OCI-LY3 (cell line): ENCODE results near the gene PHC3.

Experiments used
- H2AFZ ChIP-seq: fragments of 200-600, 300-600 bp; shearing (Covaris generic); 2 replicates; pipeline ENCODE4 v1.6.0; 2014; ENCODE audit warnings: antibody characterized with exemption, low read depth, low read length
- H3K27ac ChIP-seq: fragments of 200-600, 300-600 bp; sonication (generic); 2 replicates; pipeline ENCODE4 v1.5.1; 2014; ENCODE audit warnings: mild to moderate bottlenecking, low read length, moderate library complexity, mixed read lengths
- H3K27me3 ChIP-seq: fragments of 200-600, 300-600 bp; sonication (generic); 2 replicates; pipeline ENCODE4 v1.6.1; 2014; ENCODE audit warnings: low read depth, low read length, mixed read lengths
- H3K36me3 ChIP-seq: fragments of 200-600, 300-600 bp; sonication (generic); replicated peaks from 2 replicates; pipeline ENCODE3; 2014; ENCODE audit warnings: low read depth, low read length, mixed read lengths
- H3K4me1 ChIP-seq: fragments of 300-600, 200-600 bp; sonication (generic); 2 replicates; pipeline ENCODE4 v1.6.1; 2014; ENCODE audit warnings: low read length, mixed read lengths
- H3K4me2 ChIP-seq: fragments of 200-600, 300-600 bp; sonication (generic); 2 replicates; pipeline ENCODE4 v1.6.1; 2014; ENCODE audit warnings: low read length, mixed read lengths
- H3K4me3 ChIP-seq: fragments of 300-600, 200-600 bp; sonication (generic); 2 replicates; pipeline ENCODE4 v1.5.1; 2014; ENCODE audit warnings: antibody characterized with exemption, mild to moderate bottlenecking, low read length, moderate library complexity
- H3K79me2 ChIP-seq: fragments of 300-600, 200-600 bp; shearing (Covaris generic); 2 replicates; pipeline ENCODE4 v1.6.1; 2014; ENCODE audit warnings: mild to moderate bottlenecking, low read length, mixed read lengths
- H3K9ac ChIP-seq: fragments of 300-600, 200-600 bp; shearing (Covaris generic); 2 replicates; pipeline ENCODE4 v1.6.0; 2014; ENCODE audit warnings: mild to moderate bottlenecking, low read length, moderate library complexity
- H3K9me3 ChIP-seq: fragments of 200-600, 300-600 bp; shearing (Covaris generic); 2 replicates; pipeline ENCODE4 v1.6.1; 2014; ENCODE audit warnings: low read length, mixed read lengths; ENCODE audit not compliant: insufficient read depth
- H4K20me1 ChIP-seq: fragments of 200-600, 300-600 bp; sonication (generic); 2 replicates; pipeline ENCODE4 v1.6.1; 2016; ENCODE audit warnings: low read length, mixed read lengths; ENCODE audit not compliant: insufficient read depth
- EZH2phosphoT487 ChIP-seq: fragments of 200-600 bp; shearing (Covaris generic); IDR thresholded peaks from 2 replicates; pipeline ENCODE4 v1.6.1; 2018; ENCODE audit warnings: antibody characterized with exemption, mixed run types, low read depth
- TF ChIP-seq, protein P1 (sequence below): fragments of 200-600, 300-600 bp; sonication (generic); IDR thresholded peaks from 2 replicates; pipeline ENCODE4 v1.5.1; 2014; ENCODE audit warnings: antibody characterized with exemption, low read length, low read depth

PHC3 gene

DNA sequence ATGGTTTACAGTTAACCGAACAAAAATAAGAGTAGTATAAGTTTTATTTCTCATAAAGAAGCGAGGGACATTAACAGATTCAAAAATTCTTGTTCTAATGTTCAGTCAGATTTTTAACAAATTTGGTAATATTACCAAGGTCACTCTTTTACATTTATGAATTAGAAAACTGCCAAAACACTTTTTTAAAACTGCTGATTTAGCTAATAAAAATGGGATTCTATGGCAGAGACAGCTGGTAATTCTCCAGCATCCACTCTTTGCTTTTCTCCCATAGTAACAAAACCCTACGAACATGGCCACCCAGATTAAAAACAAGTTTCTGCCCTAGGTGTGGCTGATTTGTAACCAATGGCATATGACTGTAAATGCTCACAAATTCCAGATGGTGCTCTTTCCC lies 72.6 kb downstream of the PHC3 start:
- H3K27ac ChIP-seq: no peak overlapping the region
- no peak overlapping the region for H3K9ac ChIP-seq
- H2AFZ ChIP-seq: no peak overlapping the region
- no peaks in the 10 kb centered on the region for H3K9me3 ChIP-seq
- peaks cover 32% of the 10 kb centered on the region for H3K36me3 ChIP-seq
- H4K20me1 ChIP-seq: peaks cover 10% of the 10 kb centered on the region; the same call in 1 of the 2 replicates
- no peaks in the 10 kb centered on the region for H3K27me3 ChIP-seq
- no peak overlapping the region for H3K4me3 ChIP-seq
- TF ChIP-seq EZH2phosphoT487: no peak
- TF ChIP-seq, protein P1, sequence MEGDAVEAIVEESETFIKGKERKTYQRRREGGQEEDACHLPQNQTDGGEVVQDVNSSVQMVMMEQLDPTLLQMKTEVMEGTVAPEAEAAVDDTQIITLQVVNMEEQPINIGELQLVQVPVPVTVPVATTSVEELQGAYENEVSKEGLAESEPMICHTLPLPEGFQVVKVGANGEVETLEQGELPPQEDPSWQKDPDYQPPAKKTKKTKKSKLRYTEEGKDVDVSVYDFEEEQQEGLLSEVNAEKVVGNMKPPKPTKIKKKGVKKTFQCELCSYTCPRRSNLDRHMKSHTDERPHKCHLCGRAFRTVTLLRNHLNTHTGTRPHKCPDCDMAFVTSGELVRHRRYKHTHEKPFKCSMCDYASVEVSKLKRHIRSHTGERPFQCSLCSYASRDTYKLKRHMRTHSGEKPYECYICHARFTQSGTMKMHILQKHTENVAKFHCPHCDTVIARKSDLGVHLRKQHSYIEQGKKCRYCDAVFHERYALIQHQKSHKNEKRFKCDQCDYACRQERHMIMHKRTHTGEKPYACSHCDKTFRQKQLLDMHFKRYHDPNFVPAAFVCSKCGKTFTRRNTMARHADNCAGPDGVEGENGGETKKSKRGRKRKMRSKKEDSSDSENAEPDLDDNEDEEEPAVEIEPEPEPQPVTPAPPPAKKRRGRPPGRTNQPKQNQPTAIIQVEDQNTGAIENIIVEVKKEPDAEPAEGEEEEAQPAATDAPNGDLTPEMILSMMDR: no peak
- no peaks in the 10 kb centered on the region for H3K79me2 ChIP-seq
- H3K4me1 ChIP-seq: no peaks in the 10 kb centered on the region
- no peak overlapping the region for H3K4me2 ChIP-seq

DNA sequence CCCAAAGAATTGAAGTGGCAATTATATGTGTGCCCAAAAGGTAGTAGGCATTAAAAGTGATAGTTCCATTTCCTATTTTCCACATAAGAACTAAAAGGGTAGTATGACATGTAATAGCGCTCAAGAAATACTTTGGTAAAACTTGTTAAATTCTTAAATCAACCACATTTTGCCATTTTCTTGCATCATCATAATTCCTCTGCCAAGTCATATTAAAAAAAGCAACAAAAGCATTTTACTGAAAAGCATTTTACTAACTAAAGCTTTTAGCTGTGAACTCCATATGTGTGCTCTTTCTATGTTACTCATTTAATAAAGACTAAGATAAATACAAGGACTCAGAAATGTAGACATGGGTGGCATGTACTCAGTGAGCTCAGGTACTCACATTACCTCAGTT lies 73.6 kb downstream of the PHC3 start:
- H3K9me3 ChIP-seq: no peaks in the 10 kb centered on the region
- no peaks in the 10 kb centered on the region for H3K27me3 ChIP-seq
- H3K36me3 ChIP-seq: peaks cover 25% of the 10 kb centered on the region
- no peak overlapping the region for H3K27ac ChIP-seq
- H3K4me2 ChIP-seq: no peak overlapping the region
- TF ChIP-seq, protein P1: no peak
- no peak for TF ChIP-seq EZH2phosphoT487
- no peaks in the 10 kb centered on the region for H3K79me2 ChIP-seq
- no peak overlapping the region for H3K4me3 ChIP-seq
- peaks cover 7% of the 10 kb centered on the region; the same call in 1 of the 2 replicates for H4K20me1 ChIP-seq
- no peak overlapping the region for H3K9ac ChIP-seq
- H2AFZ ChIP-seq: no peak overlapping the region
- no peaks in the 10 kb centered on the region for H3K4me1 ChIP-seq

DNA sequence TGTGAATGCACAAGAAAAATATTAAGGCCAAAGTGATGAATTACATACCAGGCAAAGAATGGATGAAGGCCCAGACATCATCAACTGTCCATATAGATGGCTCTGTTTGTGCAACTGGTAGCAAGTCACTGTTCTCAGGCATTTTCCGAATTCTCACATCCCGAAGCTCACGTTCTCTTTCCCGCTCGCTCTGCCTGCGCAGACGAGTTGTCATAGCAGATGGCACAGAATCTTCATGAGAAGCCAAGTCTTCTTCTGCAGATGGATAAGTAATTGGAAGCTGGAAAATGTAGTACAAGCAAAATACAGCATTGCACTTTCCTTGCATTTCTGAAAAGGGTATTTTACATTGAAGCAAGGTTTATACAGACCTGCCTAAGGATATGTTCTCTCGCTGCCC lies 79.1 kb downstream of the PHC3 start:
- Histone ChIP-seq H4K20me1 (0 out of 2 replicates have a peak, but pooled peaks cover 3% of the 10 kb centered on the region), H3K4me2 (no peak overlapping the region), H3K79me2 (no peaks in the 10 kb centered on the region), H2AFZ (no peak overlapping the region), H3K4me3 (no peak overlapping the region), H3K9me3 (no peaks in the 10 kb centered on the region), H3K36me3 (peaks cover 43% of the 10 kb centered on the region), H3K4me1 (no peaks in the 10 kb centered on the region), H3K9ac (no peak overlapping the region), H3K27ac (no peak overlapping the region), H3K27me3 (no peaks in the 10 kb centered on the region)
- TF ChIP-seq EZH2phosphoT487: no peak
- TF ChIP-seq, protein P1: no peak

DNA sequence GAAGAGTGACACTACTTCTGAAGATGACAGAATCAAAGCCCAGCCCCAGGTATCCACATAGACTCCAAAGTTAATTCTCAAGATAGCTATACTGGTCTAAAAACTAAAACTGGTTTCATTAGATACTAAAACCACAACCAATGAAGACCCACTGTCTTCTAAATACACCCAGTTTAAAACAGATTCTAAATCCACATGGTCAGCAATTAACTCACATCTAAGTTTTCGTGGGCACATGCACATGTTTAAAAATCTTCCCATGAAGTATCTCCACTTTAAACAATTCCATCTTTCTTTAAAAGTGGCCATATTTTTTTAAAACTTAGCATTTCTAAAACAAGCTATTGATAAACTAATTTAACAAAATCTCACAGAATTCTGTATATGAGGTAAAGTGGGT lies 80.6 kb downstream of the PHC3 start:
- Histone ChIP-seq H3K4me2 (no peak overlapping the region), H3K79me2 (no peaks in the 10 kb centered on the region), H3K9me3 (no peaks in the 10 kb centered on the region), H3K9ac (no peak overlapping the region), H4K20me1 (0 out of 2 replicates have a peak, but pooled peaks cover 3% of the 10 kb centered on the region), H3K4me1 (no peaks in the 10 kb centered on the region), H3K4me3 (no peak overlapping the region), H3K36me3 (peaks cover 48% of the 10 kb centered on the region), H2AFZ (no peak overlapping the region), H3K27ac (no peak overlapping the region), H3K27me3 (no peaks in the 10 kb centered on the region)
- TF ChIP-seq, protein P1: no peak
- TF ChIP-seq EZH2phosphoT487: no peak
